Measurements from ENCODE around the gene OPRM1.

- TF ChIP-seq CTCF (IDR thresholded peaks at IDR 0.05) (no peak), POLR2AphosphoS5 (IDR thresholded peaks at IDR 0.05) (no peak)
These were observed 238.6 kb downstream of the OPRM1 start for GRCh38 chr6:154277629-154278017.

Data from breast epithelium (tissue), 3 donors.